B cell (primary cell): ENCODE results near the gene PGA3. TPM values are rescaled to one million over a fixed set of nuclear protein-coding genes. Genes with fewer than 3 reads are reported as not detected.
"Not testable (repeated sequence)": the region's sequence is repeated elsewhere in the genome, so short reads cannot be mapped to it uniquely, and the experiment has no call there.

Experiments
- ATAC-seq: fragments of 200-7000 bp; cut with Tn5 transposase; one replicate; pipeline ENCODE4 v1.10.0; 2021; ENCODE audit warnings: low read depth, mild to moderate bottlenecking, moderate number of reproducible peaks, moderate library complexity
- CTCF ChIA-PET: fragments of 350-600 bp; sonication (Branson Sonifier 250); formaldehyde crosslinking; loops from one replicate; lab custom pipeline; 2021; ENCODE audit warnings: antibody characterized with exemption, inconsistent platforms; lab: Charles Lee
- POLR2A ChIA-PET: fragments of 350-600 bp; sonication (Branson Sonifier 250); formaldehyde crosslinking; loops from one replicate; lab custom pipeline; 2021; ENCODE audit warnings: antibody characterized with exemption; lab: Charles Lee
- DNase-seq: peaks from one replicate; pipeline ENCODE4 v3.0.0; 2013
- H2AFZ ChIP-seq: 2 replicates; pipeline ENCODE4 v1.6.1; 2012; ENCODE audit warnings: mild to moderate bottlenecking, low read depth, low read length; ENCODE audit not compliant: insufficient read depth, poor library complexity, severe bottlenecking
- H3K27ac ChIP-seq, 2 donors: 1 replicate in 1 of 2; 2 replicates in 1 of 2; pipeline ENCODE4 v1.5.1; 2012 to 2013; ENCODE audit warnings: low read length in 2 of 2, mild to moderate bottlenecking in 2 of 2, moderate library complexity in 1 of 2
- H3K27me3 ChIP-seq, 4 experiments: fragments of 200-600 bp in 1 of 4; sonication (generic) in 1 of 4; replicated peaks in 1 of 4; 1 replicate in 2 of 4; 2 replicates in 2 of 4; pipeline versions ENCODE4 v1.6.1 to v1.7.0; 2013 to 2016; ENCODE audit warnings: low read length in 3 of 4, mild to moderate bottlenecking in 2 of 4, mixed read lengths in 1 of 4, moderate library complexity in 1 of 4; ENCODE audit not compliant: insufficient read depth in 4 of 4, control insufficient read depth in 3 of 4; ENCODE audit errors: control extremely low read depth in 1 of 4
- H3K36me3 ChIP-seq, 2 experiments: replicated peaks in 1 of 2; 1 replicate in 1 of 2; 2 replicates in 1 of 2; pipeline versions ENCODE4 v1.6.1 to v1.7.1; 2013; ENCODE audit warnings: low read length in 1 of 2; ENCODE audit not compliant: insufficient read depth in 2 of 2, control insufficient read depth in 1 of 2; ENCODE audit errors: control extremely low read depth in 1 of 2, extremely low read depth in 1 of 2
- H3K4me1 ChIP-seq, 2 donors: fragments of 200-600 bp in 1 of 2; sonication (generic) in 1 of 2; 1 replicate in 1 of 2; 2 replicates in 1 of 2; pipeline versions ENCODE4 v1.5.1 to v1.6.1; 2013 to 2017; ENCODE audit warnings: low read length in 2 of 2; ENCODE audit not compliant: control insufficient read depth in 2 of 2, insufficient read depth in 2 of 2
- H3K4me2 ChIP-seq: replicated peaks from 2 replicates; pipeline ENCODE3; 2012; ENCODE audit warnings: mild to moderate bottlenecking, low read depth, low read length; ENCODE audit not compliant: poor library complexity, severe bottlenecking
- H3K4me3 ChIP-seq, 5 experiments: fragments of 200-600 bp in 1 of 5; sonication (generic) in 1 of 5; 1 replicate in 3 of 5; 2 replicates in 2 of 5; pipeline versions ENCODE4 v1.5.1 to v1.7.0; 2011 to 2016; ENCODE audit warnings: low read length in 4 of 5, mild to moderate bottlenecking in 4 of 5, low read depth in 2 of 5, control low read depth in 1 of 5, moderate library complexity in 1 of 5; ENCODE audit not compliant: insufficient read depth in 1 of 5; ENCODE audit errors: control extremely low read depth in 1 of 5, extremely low read depth in 1 of 5
- H3K79me2 ChIP-seq: fragments of 200-600 bp; sonication (generic); one replicate; pipeline ENCODE4 v1.6.0; 2016; ENCODE audit warnings: low read length; ENCODE audit not compliant: control insufficient read depth, insufficient read depth
- H3K9ac ChIP-seq: fragments of 200-600 bp; sonication (generic); 2 replicates; pipeline ENCODE4 v1.6.1; 2017; ENCODE audit warnings: mild to moderate bottlenecking, low read length, moderate library complexity
- H3K9me3 ChIP-seq, 3 donors: one replicate each; pipeline versions ENCODE4 v1.6.1 to v1.7.1; 2013; ENCODE audit warnings: low read length in 2 of 3; ENCODE audit not compliant: control insufficient read depth in 2 of 3, insufficient read depth in 1 of 3; ENCODE audit errors: control extremely low read depth in 1 of 3
- H4K20me1 ChIP-seq: 2 replicates; pipeline ENCODE4 v1.6.0; 2012; ENCODE audit warnings: mild to moderate bottlenecking, low read length; ENCODE audit not compliant: insufficient read depth, control insufficient read depth, poor library complexity, severe bottlenecking
- H3K27ac Mint-ChIP-seq: one replicate; pipeline ENCODE4 v1.8.0; 2021; ENCODE audit warnings: mixed read lengths
- H3K27me3 Mint-ChIP-seq: one replicate; pipeline ENCODE4 v1.8.0; 2021; ENCODE audit warnings: mixed read lengths
- H3K4me1 Mint-ChIP-seq: one replicate; pipeline ENCODE4 v1.8.0; 2021; ENCODE audit warnings: mixed read lengths
- H3K4me3 Mint-ChIP-seq: one replicate; pipeline ENCODE4 v1.8.0; 2021; ENCODE audit warnings: mixed read lengths
- H3K9me3 Mint-ChIP-seq: one replicate; pipeline ENCODE4 v1.8.0; 2022; ENCODE audit warnings: mixed read lengths; ENCODE audit not compliant: insufficient read depth
- WGBS: methylation state at CpG from one replicate; pipeline ENCODE4 v1.1.5; 2013; ENCODE audit warnings: missing lambda C conversion rate; ENCODE audit not compliant: insufficient coverage; 5-methylcytosine and 5-hydroxymethylcytosine counted together
- intact Hi-C: fragments of 100-400 bp; cut with micrococcal nuclease; formaldehyde crosslinking; loops from one replicate; pipeline ENCODE4 v1.10.0; 2022
- polyA plus RNA-seq: library from polyadenylated mRNA; depleted of rRNA; stranded (reverse); fragments of >200 nt; gene quantifications from 2 replicates; pipeline ENCODE4 v1.2.3, GENCODE V29; 2012
- total RNA-seq, 2 donors: library from RNA; stranded (reverse); fragments of 120-200 nt in 1 of 2; gene quantifications; 1 replicate in 1 of 2; 2 replicates in 1 of 2; pipeline versions ENCODE4 v1.2.3 to v1.2.4, GENCODE V29; 2013 to 2022

The PGA3 gene
- total and polyA plus RNA-seq, 2 donors (not counting 1 experiment from before 2014, with no cell fraction given): not detected

- H3K27ac Mint-ChIP-seq, intact Hi-C loops, H3K4me2 ChIP-seq, H3K9ac ChIP-seq, POLR2A ChIA-PET, H3K9me3 Mint-ChIP-seq, CTCF ChIA-PET, H3K27me3 Mint-ChIP-seq, ATAC-seq, H3K79me2 ChIP-seq, H4K20me1 ChIP-seq, H3K9me3 ChIP-seq, H3K4me1 ChIP-seq, DNase-seq, H3K27ac ChIP-seq, H3K27me3 ChIP-seq, H3K4me3 ChIP-seq, H3K36me3 ChIP-seq, H3K4me1 Mint-ChIP-seq, H2AFZ ChIP-seq, H3K4me3 Mint-ChIP-seq: not testable (repeated sequence)
- 85% methylated on average over 7 of the region's 9 CpGs for WGBS
These were observed 44.8 kb downstream of the PGA3 start for GRCh38 chr11:61248071-61248470.

DNA sequence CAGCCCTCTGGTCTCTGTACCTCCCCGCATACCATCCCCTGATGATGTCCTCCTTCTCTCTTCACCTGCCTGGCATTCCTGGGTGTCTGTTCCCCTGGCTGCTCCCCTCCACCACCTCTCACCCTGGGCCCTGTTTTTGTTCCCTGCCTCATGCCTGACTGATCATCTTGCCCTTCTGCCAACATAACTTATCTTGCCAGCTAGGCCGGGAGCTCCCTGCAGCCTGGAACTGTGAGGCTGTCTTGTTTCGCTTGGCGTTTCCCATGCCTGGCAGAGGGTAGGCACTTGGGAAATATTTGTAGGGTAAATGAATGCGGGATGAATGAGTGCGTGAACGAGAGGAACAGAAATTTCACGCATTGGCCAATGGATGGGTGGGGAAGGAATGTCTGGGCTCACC, 45.9 kb downstream of the PGA3 start:
- H2AFZ ChIP-seq, H3K36me3 ChIP-seq, H3K4me2 ChIP-seq, DNase-seq, H3K9me3 Mint-ChIP-seq, H3K79me2 ChIP-seq, H3K9ac ChIP-seq, H3K4me1 Mint-ChIP-seq, H3K27me3 ChIP-seq, H3K4me1 ChIP-seq, intact Hi-C loops, CTCF ChIA-PET, H3K27me3 Mint-ChIP-seq, H3K9me3 ChIP-seq, H3K4me3 Mint-ChIP-seq, ATAC-seq, H3K27ac Mint-ChIP-seq, H3K4me3 ChIP-seq, POLR2A ChIA-PET, H4K20me1 ChIP-seq, H3K27ac ChIP-seq: not testable (repeated sequence)
- WGBS: 100% methylated on average over 7 of the region's 8 CpGs

- DNase-seq, H3K27me3 Mint-ChIP-seq, H3K79me2 ChIP-seq, H3K27me3 ChIP-seq, H3K9me3 ChIP-seq, H3K27ac ChIP-seq, POLR2A ChIA-PET, H3K27ac Mint-ChIP-seq, H3K4me3 Mint-ChIP-seq, H3K4me1 ChIP-seq, H4K20me1 ChIP-seq, H3K36me3 ChIP-seq, H3K4me1 Mint-ChIP-seq, ATAC-seq, H3K4me2 ChIP-seq, H2AFZ ChIP-seq, H3K4me3 ChIP-seq, H3K9me3 Mint-ChIP-seq, H3K9ac ChIP-seq: not testable (repeated sequence)
- intact Hi-C loops: loop anchor here (10.0 kb wide), 1 partner anchor 134 kb away; no protein-coding TSS in a partner anchor
- WGBS: 93% methylated on average over 16 of the region's 20 CpGs
- CTCF ChIA-PET: interaction anchor here (0.7 to 1.6 kb wide), 4 partner anchors 22 to 185 kb away, joined by 3 to 7 read pairs (median 4); no protein-coding TSS in a partner anchor
These were observed 47.8 kb downstream of the PGA3 start for GRCh38 chr11:61250796-61251765.

- H3K4me2 ChIP-seq, H3K4me1 ChIP-seq, H3K9me3 Mint-ChIP-seq, H3K27me3 ChIP-seq, H2AFZ ChIP-seq, H3K4me1 Mint-ChIP-seq, H3K4me3 ChIP-seq, H3K4me3 Mint-ChIP-seq, H3K9me3 ChIP-seq, H3K27ac Mint-ChIP-seq, ATAC-seq, DNase-seq, H4K20me1 ChIP-seq, H3K36me3 ChIP-seq, H3K9ac ChIP-seq, H3K79me2 ChIP-seq, H3K27ac ChIP-seq, H3K27me3 Mint-ChIP-seq: not testable (repeated sequence)
- CTCF ChIA-PET: interaction anchor here (0.7 to 1.6 kb wide), 3 partner anchors 21 to 144 kb away, joined by 3 to 7 read pairs (median 3); no protein-coding TSS in a partner anchor
- 92% methylated on average over 1 of the region's 1 CpG for WGBS
- POLR2A ChIA-PET: interaction anchor here (0.6 kb wide), 1 partner anchor 193 kb away, joined by 4 read pairs; no protein-coding TSS in a partner anchor
- intact Hi-C loops: loop anchor here (10.0 kb wide), 1 partner anchor 132 kb away; no protein-coding TSS in a partner anchor
These were observed 49.0 kb downstream of the PGA3 start for GRCh38 chr11:61252332-61252731.
